H1 (cell line): ENCODE data around the gene RABEP1. TPM values are rescaled to one million over a fixed set of nuclear protein-coding genes. Genes with fewer than 3 reads are reported as not detected.

Experiments used
- CHD1 ChIP-seq: IDR thresholded peaks from 2 replicates; pipeline ENCODE4 v1.6.1; 2012; ENCODE audit warnings: low read depth, low read length, improper control_type of control experiment
- polyA plus RNA-seq, 7 experiments: library from polyadenylated mRNA; depleted of rRNA in 3 of 7; stranded (reverse) in 5 of 7; unstranded in 2 of 7; fragments of >200 nt in 5 of 7; fragments of 200-250 nt in 2 of 7; gene quantifications; 1 replicate in 5 of 7; 2 replicates in 1 of 7; 4 replicates in 1 of 7; pipeline versions ENCODE4 v1.2.1 to v1.2.3, GENCODE V29; 2011 to 2013; ENCODE audit warnings: missing spikeins in 2 of 7, mixed read lengths in 2 of 7
- total RNA-seq: library from RNA; stranded (reverse); fragmentation: NEBNext Ultra II Directional; extraction: Animal tissue kit (Norgen Biotek cat#: 25700); gene quantifications from 2 replicates; pipeline ENCODE4 v1.2.1, GENCODE V29; 2021

RABEP1 gene
- total and polyA plus RNA-seq, 2 of the 8 experiments (the other 6 are each of a cell fraction or from before 2014, with no cell fraction given) = 8.5 to 52.3 TPM

GRCh38 chr17:5241861-5242671, 40.0 kb upstream of the RABEP1 start (continued):
- TF ChIP-seq CHD1 = no peak
